Caco-2 (cell line): ENCODE measurements around the gene SREBF1. TPM values are rescaled to one million over a fixed set of nuclear protein-coding genes. Genes with fewer than 3 reads are reported as not detected.
A peak's percentile ranks its signal among the peaks of the same experiment; 100 is the strongest.

Source experiments
- BruUV-seq: library from RNA; stranded (reverse); fragments of 400-500 nt; replicated peaks from 2 replicates; lab custom pipeline; 2021; lab: Mats Ljungman, UMichigan
- CTCF ChIA-PET: fragments of 300-600 bp; sonication (Branson Sonifier 250); formaldehyde crosslinking; loops from one replicate; lab custom pipeline; 2022; ENCODE audit warnings: antibody characterized with exemption; lab: Charles Lee
- POLR2A ChIA-PET: fragments of 300-600 bp; sonication (Branson Sonifier 250); formaldehyde crosslinking; loops from one replicate; lab custom pipeline; 2022; ENCODE audit warnings: antibody characterized with exemption; lab: Charles Lee
- DNase-seq, 2 experiments: peaks; one replicate each; pipeline versions ENCODE4 v3.0.0 to v3.0.0-alpha.2; 2020 to 2022
- H3K27me3 ChIP-seq: replicated peaks from 2 replicates; pipeline ENCODE4 v1.6.0; 2011; ENCODE audit warnings: low read length; ENCODE audit not compliant: control insufficient read depth, insufficient read depth
- H3K36me3 ChIP-seq: 2 replicates; pipeline ENCODE4 v1.5.1; 2011; ENCODE audit warnings: low read length; ENCODE audit not compliant: control insufficient read depth, insufficient read depth
- H3K4me1 ChIP-seq: fragments of 250-450 bp; sonication (Bioruptor Pico); 2 replicates; pipeline ENCODE4 v1.5.1; 2020; ENCODE audit warnings: mild to moderate bottlenecking
- H3K4me3 ChIP-seq: 2 replicates; pipeline ENCODE4 v1.5.1; 2011; ENCODE audit warnings: low read depth, mild to moderate bottlenecking, control low read depth, low read length
- H3K9me3 ChIP-seq: fragments of 250-450 bp; sonication (Bioruptor Pico); 2 replicates; pipeline ENCODE4 v1.5.1; 2020; ENCODE audit warnings: mild to moderate bottlenecking, moderate library complexity
- H3K27ac Mint-ChIP-seq: one replicate; pipeline ENCODE4 v1.8.0; 2022; ENCODE audit warnings: mixed read lengths; ENCODE audit not compliant: unreplicated experiment
- H3K27me3 Mint-ChIP-seq: one replicate; pipeline ENCODE4 v1.8.0; 2022; ENCODE audit warnings: mixed read lengths; ENCODE audit not compliant: insufficient read depth, unreplicated experiment
- H3K36me3 Mint-ChIP-seq: one replicate; pipeline ENCODE4 v1.8.0; 2022; ENCODE audit warnings: mild to moderate bottlenecking, mixed read lengths; ENCODE audit not compliant: insufficient read depth, unreplicated experiment
- H3K4me1 Mint-ChIP-seq: one replicate; pipeline ENCODE4 v1.8.0; 2022; ENCODE audit warnings: low read depth, mixed read lengths; ENCODE audit not compliant: unreplicated experiment
- H3K4me3 Mint-ChIP-seq: one replicate; pipeline ENCODE4 v1.8.0; 2022; ENCODE audit warnings: mild to moderate bottlenecking, moderate library complexity, mixed read lengths; ENCODE audit not compliant: unreplicated experiment
- H3K9me3 Mint-ChIP-seq: one replicate; pipeline ENCODE4 v1.8.0; 2022; ENCODE audit warnings: mixed read lengths; ENCODE audit not compliant: unreplicated experiment
- intact Hi-C: fragments of 100-400 bp; cut with micrococcal nuclease; formaldehyde crosslinking; loops from one replicate; pipeline ENCODE4 v1.10.0; 2022; ENCODE audit not compliant: unreplicated experiment
- total RNA-seq: library from RNA; stranded (reverse); gene quantifications from 2 replicates; pipeline ENCODE4 v1.2.3, GENCODE V29; 2022
- TF ChIP-seq, protein P1 (sequence below), 2 experiments: fragments of 200-600 bp in 1 of 2; IDR thresholded peaks; 1 replicate in 1 of 2; 2 replicates in 1 of 2; pipeline versions ENCODE4 v1.5.1 to v1.8.0; 2011 to 2022; ENCODE audit warnings: antibody characterized with exemption in 1 of 2, control low read depth in 1 of 2, inconsistent platforms in 1 of 2, low read depth in 1 of 2, low read length in 1 of 2, mild to moderate bottlenecking in 1 of 2, moderate library complexity in 1 of 2; ENCODE audit not compliant: insufficient read depth in 1 of 2, severe bottlenecking in 1 of 2, unreplicated experiment in 1 of 2

The SREBF1 gene
- total RNA-seq, 1 experiment from 2014 or later = 118 TPM

DNA sequence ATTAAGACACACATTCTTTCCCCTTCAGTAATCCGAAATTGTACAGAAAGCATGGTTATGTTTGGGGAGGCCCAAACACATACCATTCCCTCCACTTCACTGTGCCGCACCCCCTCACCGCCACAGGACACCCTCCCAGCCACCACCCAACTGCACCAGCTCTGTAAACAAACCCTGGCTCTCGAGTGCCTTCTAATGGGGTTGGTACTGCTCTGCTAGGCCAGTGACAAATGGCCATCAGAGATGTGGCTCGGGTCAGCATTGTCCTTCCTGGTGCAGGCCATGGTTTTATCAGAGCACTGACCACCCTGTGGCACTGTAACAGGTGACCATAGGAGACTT is 24.0 kb upstream of the SREBF1 start:
- POLR2A ChIA-PET = interaction anchor here (0.5 kb wide), 1 partner anchor 165 kb away, joined by 3 read pairs; no protein-coding TSS in a partner anchor
- no peaks in the 10 kb centered on the region for H3K27me3 Mint-ChIP-seq

GRCh38 chr17:17859909-17860765 is 23.4 kb upstream of the SREBF1 start:
- no TSS peak for BruUV-seq
- H3K4me1 ChIP-seq = peaks cover 3% of the 10 kb centered on the region; the same call in 1 of the 2 replicates

More for the DNA sequence above, 24.0 kb upstream of the SREBF1 start:
- Mint-ChIP-seq H3K4me1 (peaks cover 6% of the 10 kb centered on the region), H3K27ac (no peak overlapping the region), H3K36me3 (peaks cover 6% of the 10 kb centered on the region), H3K4me3 (no peak overlapping the region), H3K9me3 (no peaks in the 10 kb centered on the region)
- Histone ChIP-seq H3K36me3 (no peaks in the 10 kb centered on the region), H3K27me3 (no peaks in the 10 kb centered on the region), H3K4me3 (no peak overlapping the region), H3K4me1 (no peaks in the 10 kb centered on the region), H3K9me3 (no peaks in the 10 kb centered on the region)
- intact Hi-C loops = loop anchor here (1.0 kb wide), 2 partner anchors 48 to 179 kb away; partner anchors contain the start of gene RAI1
- TF ChIP-seq, protein P1, sequence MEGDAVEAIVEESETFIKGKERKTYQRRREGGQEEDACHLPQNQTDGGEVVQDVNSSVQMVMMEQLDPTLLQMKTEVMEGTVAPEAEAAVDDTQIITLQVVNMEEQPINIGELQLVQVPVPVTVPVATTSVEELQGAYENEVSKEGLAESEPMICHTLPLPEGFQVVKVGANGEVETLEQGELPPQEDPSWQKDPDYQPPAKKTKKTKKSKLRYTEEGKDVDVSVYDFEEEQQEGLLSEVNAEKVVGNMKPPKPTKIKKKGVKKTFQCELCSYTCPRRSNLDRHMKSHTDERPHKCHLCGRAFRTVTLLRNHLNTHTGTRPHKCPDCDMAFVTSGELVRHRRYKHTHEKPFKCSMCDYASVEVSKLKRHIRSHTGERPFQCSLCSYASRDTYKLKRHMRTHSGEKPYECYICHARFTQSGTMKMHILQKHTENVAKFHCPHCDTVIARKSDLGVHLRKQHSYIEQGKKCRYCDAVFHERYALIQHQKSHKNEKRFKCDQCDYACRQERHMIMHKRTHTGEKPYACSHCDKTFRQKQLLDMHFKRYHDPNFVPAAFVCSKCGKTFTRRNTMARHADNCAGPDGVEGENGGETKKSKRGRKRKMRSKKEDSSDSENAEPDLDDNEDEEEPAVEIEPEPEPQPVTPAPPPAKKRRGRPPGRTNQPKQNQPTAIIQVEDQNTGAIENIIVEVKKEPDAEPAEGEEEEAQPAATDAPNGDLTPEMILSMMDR (IDR thresholded peaks at IDR 0.05; ENCODE audit: insufficient read depth in 1 of 2, low read depth in 1 of 2, low read length in 1 of 2, severe bottlenecking in 1 of 2, unreplicated experiment in 1 of 2) = no peak
- CTCF ChIA-PET = interaction anchor here (0.6 to 2.6 kb wide), 6 partner anchors 20 to 173 kb away, joined by 3 to 22 read pairs (median 4); no protein-coding TSS in a partner anchor
- DNase-seq = no peak
- no TSS peak for BruUV-seq

GRCh38 chr17:17857496-17857895 is 20.7 kb upstream of the SREBF1 start:
- Mint-ChIP-seq H3K36me3 (no peaks in the 10 kb centered on the region), H3K9me3 (no peaks in the 10 kb centered on the region), H3K27ac (no peak overlapping the region), H3K27me3 (no peaks in the 10 kb centered on the region), H3K4me3 (no peak overlapping the region), H3K4me1 (peaks cover 12% of the 10 kb centered on the region)
- Histone ChIP-seq H3K27me3 (no peaks in the 10 kb centered on the region), H3K4me3 (no peak overlapping the region), H3K9me3 (no peaks in the 10 kb centered on the region), H3K36me3 (no peaks in the 10 kb centered on the region), H3K4me1 (peaks cover 11% of the 10 kb centered on the region; the same call in 1 of the 2 replicates)
- intact Hi-C loops = loop anchor here (10.0 kb wide), 1 partner anchor 133 kb away; no protein-coding TSS in a partner anchor
- no peak for DNase-seq
- TF ChIP-seq, protein P1 (IDR thresholded peaks at IDR 0.05; ENCODE audit: insufficient read depth in 1 of 2, low read depth in 1 of 2, low read length in 1 of 2, severe bottlenecking in 1 of 2, unreplicated experiment in 1 of 2) = no peak
- ChIA-PET POLR2A (no interaction called here), CTCF (interaction anchor here (1.1 kb wide), 1 partner anchor 39 kb away, joined by 3 read pairs; no protein-coding TSS in a partner anchor)
- BruUV-seq = no TSS peak

More at GRCh38 chr17:17859909-17860765, 23.4 kb upstream of the SREBF1 start:
- no peak overlapping the region for H3K4me3 Mint-ChIP-seq
- TF ChIP-seq, protein P1 (IDR thresholded peaks at IDR 0.05; ENCODE audit: insufficient read depth in 1 of 2, low read depth in 1 of 2, low read length in 1 of 2, severe bottlenecking in 1 of 2, unreplicated experiment in 1 of 2) = peak; percentile 98
- H3K9me3 ChIP-seq = no peaks in the 10 kb centered on the region
- H3K27me3 ChIP-seq = no peaks in the 10 kb centered on the region
- no peak overlapping the region for H3K4me3 ChIP-seq
- H3K27me3 Mint-ChIP-seq = no peaks in the 10 kb centered on the region
- ChIA-PET POLR2A (interaction anchor here (0.5 to 0.6 kb wide), 2 partner anchors 24 to 165 kb away, joined by 3 read pairs; no protein-coding TSS in a partner anchor), CTCF (interaction anchor here (0.6 to 2.6 kb wide), 6 partner anchors 19 to 173 kb away, joined by 3 to 22 read pairs (median 4); no protein-coding TSS in a partner anchor)
- H3K9me3 Mint-ChIP-seq = no peaks in the 10 kb centered on the region
- intact Hi-C loops = loop anchor here (1.0 to 10.0 kb wide), 3 partner anchors 48 to 179 kb away; partner anchors contain the start of gene RAI1
- peak; percentile 70 to 78 for DNase-seq
- H3K27ac Mint-ChIP-seq = no peak overlapping the region
- H3K36me3 ChIP-seq = no peaks in the 10 kb centered on the region
- peaks cover 6% of the 10 kb centered on the region for H3K36me3 Mint-ChIP-seq
- peaks cover 6% of the 10 kb centered on the region for H3K4me1 Mint-ChIP-seq
